PC-3 (cell line): ENCODE measurements around the gene GOPC. TPM values are rescaled to one million over a fixed set of nuclear protein-coding genes. Genes with fewer than 3 reads are reported as not detected.

Source experiments
- ATAC-seq: fragments of 200-7000 bp; cut with Tn5 transposase; 2 replicates; pipeline ENCODE4 v1.9.1; 2020; ENCODE audit warnings: mild to moderate bottlenecking, moderate library complexity
- BruUV-seq: library from RNA; stranded (reverse); fragments of 400-500 nt; replicated peaks from 2 replicates; lab custom pipeline; 2021; lab: Mats Ljungman, UMichigan
- CTCF ChIA-PET: fragments of 300-600 bp; sonication (Branson Sonifier 250); formaldehyde crosslinking; loops from one replicate; lab custom pipeline; 2022; ENCODE audit warnings: antibody characterized with exemption; lab: Charles Lee
- POLR2A ChIA-PET: fragments of 300-600 bp; sonication (Branson Sonifier 250); formaldehyde crosslinking; loops from one replicate; lab custom pipeline; 2022; ENCODE audit warnings: antibody characterized with exemption; ENCODE audit not compliant: unreplicated experiment; lab: Charles Lee
- DNase-seq: peaks from one replicate; pipeline ENCODE4 v3.0.0-alpha.2; 2015
- H2AFZ ChIP-seq: fragments of 300-600 bp; sonication (generic); 2 replicates; pipeline ENCODE4 v1.6.0; 2016; ENCODE audit warnings: antibody characterized with exemption, low read length
- H3F3A ChIP-seq: fragments of 300-600 bp; sonication (generic); one replicate; pipeline ENCODE4 v1.6.0; 2017; ENCODE audit warnings: antibody characterized with exemption, low read length, control low read depth, mild to moderate bottlenecking; ENCODE audit not compliant: unreplicated experiment
- H3K27ac ChIP-seq: fragments of 300-600 bp; sonication (generic); 2 replicates; pipeline ENCODE4 v1.5.1; 2016; ENCODE audit warnings: mild to moderate bottlenecking, low read length
- H3K27me3 ChIP-seq: fragments of 300-600 bp; sonication (generic); 2 replicates; pipeline ENCODE4 v1.6.1; 2016; ENCODE audit warnings: low read length, mixed read lengths
- H3K36me3 ChIP-seq: fragments of 300-600 bp; sonication (generic); 2 replicates; pipeline ENCODE4 v1.6.1; 2016; ENCODE audit warnings: low read depth, mixed run types, low read length, mixed read lengths
- H3K4me1 ChIP-seq: fragments of 300-600 bp; sonication (generic); 2 replicates; pipeline ENCODE4 v1.5.1; 2016; ENCODE audit warnings: low read length; ENCODE audit not compliant: insufficient read depth
- H3K4me2 ChIP-seq: fragments of 300-600 bp; sonication (generic); 2 replicates; pipeline ENCODE4 v1.6.0; 2016; ENCODE audit warnings: low read length
- H3K4me3 ChIP-seq: fragments of 300-600 bp; sonication (generic); 2 replicates; pipeline ENCODE4 v1.5.1; 2016; ENCODE audit warnings: mild to moderate bottlenecking, low read length, mixed read lengths
- H3K79me2 ChIP-seq: fragments of 300-600 bp; sonication (generic); 2 replicates; pipeline ENCODE4 v1.6.1; 2017; ENCODE audit warnings: low read length, mixed read lengths
- H3K9ac ChIP-seq: fragments of 300-600 bp; sonication (generic); 2 replicates; pipeline ENCODE4 v1.6.0; 2016; ENCODE audit warnings: mild to moderate bottlenecking, low read length
- H3K9me2 ChIP-seq: fragments of 300-600 bp; sonication (generic); replicated peaks from 2 replicates; pipeline ENCODE4 v1.6.1; 2016; ENCODE audit warnings: mixed run types, low read length, mixed read lengths
- H3K9me3 ChIP-seq: fragments of 300-600 bp; sonication (generic); 2 replicates; pipeline ENCODE4 v1.6.1; 2016; ENCODE audit warnings: low read length, mixed read lengths
- H4K20me1 ChIP-seq: fragments of 300-600 bp; sonication (generic); 2 replicates; pipeline ENCODE4 v1.6.1; 2016; ENCODE audit warnings: low read length, mixed read lengths
- CTCF ChIP-seq: fragments of 300-600 bp; sonication (generic); conservative IDR thresholded peaks from 2 replicates; pipeline ENCODE4 v1.5.1; 2017; ENCODE audit warnings: antibody characterized with exemption, low read depth, mild to moderate bottlenecking, low read length
- EZH2 ChIP-seq: fragments of 300-600 bp; sonication (generic); IDR thresholded peaks from one replicate; pipeline ENCODE4 v1.6.1; 2017; ENCODE audit warnings: antibody characterized with exemption, mild to moderate bottlenecking, low read length; ENCODE audit not compliant: unreplicated experiment
- EZH2phosphoT487 ChIP-seq: fragments of 300-600 bp; sonication (generic); IDR thresholded peaks from 2 replicates; pipeline ENCODE4 v1.6.1; 2018; ENCODE audit warnings: mild to moderate bottlenecking, antibody characterized with exemption, low read length, borderline replicate concordance
- intact Hi-C: fragments of 100-400 bp; cut with micrococcal nuclease; formaldehyde crosslinking; loops from 2 replicates; pipeline ENCODE4 v1.9.0; 2023
- total RNA-seq: library from RNA; depleted of rRNA; stranded (reverse); fragments of >200 nt; gene quantifications from 2 replicates; pipeline ENCODE4 v1.2.3, GENCODE V29; 2014

Gene GOPC
- total RNA-seq, 1 experiment from 2014 or later: 15.8 TPM

GRCh38 chr6:117533775-117534174 is 68.5 kb downstream of the GOPC start:
- Histone ChIP-seq H3F3A (no peaks in the 10 kb centered on the region), H3K79me2 (no peaks in the 10 kb centered on the region), H3K9me3 (no peaks in the 10 kb centered on the region), H3K27me3 (no peaks in the 10 kb centered on the region), H3K9ac (no peak overlapping the region), H3K4me2 (no peak overlapping the region), H3K9me2 (no peaks in the 10 kb centered on the region), H2AFZ (no peak overlapping the region), H3K4me1 (peaks cover 4% of the 10 kb centered on the region; the same call in 1 of the 2 replicates), H4K20me1 (no peaks in the 10 kb centered on the region), H3K36me3 (peaks cover 5% of the 10 kb centered on the region; the same call in 1 of the 2 replicates), H3K4me3 (no peak overlapping the region), H3K27ac (no peak overlapping the region)
- TF ChIP-seq EZH2: no peak
- no peak for TF ChIP-seq EZH2phosphoT487
- TF ChIP-seq CTCF: no peak
- no TSS peak for BruUV-seq
- intact Hi-C loops: no loop called here
- POLR2A ChIA-PET: no interaction called here
- CTCF ChIA-PET: no interaction called here
- DNase-seq: no peak
- ATAC-seq: no peak

GRCh38 chr6:117531809-117532725 is 70.2 kb downstream of the GOPC start:
- POLR2A ChIA-PET: no interaction called here
- H3K36me3 ChIP-seq: no peaks in the 10 kb centered on the region
- no peak overlapping the region for H2AFZ ChIP-seq
- no peak for TF ChIP-seq CTCF
- no peak for TF ChIP-seq EZH2phosphoT487
- TF ChIP-seq EZH2: no peak
- no peak overlapping the region for H3K4me3 ChIP-seq
- no peaks in the 10 kb centered on the region for H3K9me2 ChIP-seq
- ATAC-seq (no peak), DNase-seq (no peak)
- no peak overlapping the region for H3K27ac ChIP-seq
- no peaks in the 10 kb centered on the region for H4K20me1 ChIP-seq
- no peak overlapping the region for H3K4me2 ChIP-seq
- H3K79me2 ChIP-seq: no peaks in the 10 kb centered on the region
- CTCF ChIA-PET: no interaction called here
- H3K9ac ChIP-seq: no peak overlapping the region
- H3F3A ChIP-seq: no peaks in the 10 kb centered on the region
- no TSS peak for BruUV-seq
- H3K27me3 ChIP-seq: no peaks in the 10 kb centered on the region
- intact Hi-C loops: no loop called here
- H3K9me3 ChIP-seq: no peaks in the 10 kb centered on the region
- no peaks in the 10 kb centered on the region for H3K4me1 ChIP-seq

- no TSS peak for BruUV-seq
- H3K9me2 ChIP-seq: no peaks in the 10 kb centered on the region
- intact Hi-C loops: no loop called here
- no peak for TF ChIP-seq EZH2phosphoT487
- TF ChIP-seq EZH2: no peak
- TF ChIP-seq CTCF: no peak
- ChIA-PET POLR2A (no interaction called here), CTCF (no interaction called here)
- H3F3A ChIP-seq: no peaks in the 10 kb centered on the region
- H3K4me2 ChIP-seq: no peak overlapping the region
- ATAC-seq (no peak), DNase-seq (no peak)
- H3K4me1 ChIP-seq: no peaks in the 10 kb centered on the region
- H3K27me3 ChIP-seq: no peaks in the 10 kb centered on the region
- H3K79me2 ChIP-seq: no peaks in the 10 kb centered on the region
- no peaks in the 10 kb centered on the region for H3K36me3 ChIP-seq
- H4K20me1 ChIP-seq: no peaks in the 10 kb centered on the region
- no peak overlapping the region for H3K4me3 ChIP-seq
- H2AFZ ChIP-seq: no peak overlapping the region
- no peaks in the 10 kb centered on the region for H3K9me3 ChIP-seq
- H3K9ac ChIP-seq: no peak overlapping the region
- no peak overlapping the region for H3K27ac ChIP-seq
Measured at GRCh38 chr6:117531346-117531745, 71.0 kb downstream of the GOPC start.
